ENCODE results near the gene THADA.

Gene THADA

DNA sequence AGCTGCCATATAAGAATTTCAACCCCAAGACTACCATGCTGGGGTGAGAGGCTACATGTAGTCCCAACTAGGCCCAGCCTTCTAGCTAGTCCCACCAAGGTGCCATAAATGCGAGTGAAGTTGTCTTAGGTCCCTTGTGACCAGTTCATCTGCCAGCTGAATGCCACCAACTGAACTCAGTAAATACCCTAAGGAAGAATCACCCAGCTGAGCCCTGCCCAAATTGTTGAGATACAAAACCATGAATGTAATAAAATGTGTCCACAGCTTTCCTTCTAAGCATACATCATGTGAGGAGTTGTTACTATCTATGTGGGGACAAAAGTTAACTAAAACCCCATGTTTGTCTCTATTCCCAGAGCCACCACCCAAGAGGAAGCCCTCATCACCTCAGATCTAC lies 70.3 kb downstream of the THADA start:
- CTCF ChIA-PET, result no interaction called here
- Histone ChIP-seq H3K36me3 (ENCODE audit: control insufficient read depth in 2 of 2, insufficient read depth in 1 of 2, low read length in 2 of 2) (peaks cover 0 to 11% of the 10 kb centered on the region in 2 experiments; a peak in 1 of 3 replicates), H3K4me1 (ENCODE audit: control insufficient read depth, insufficient read depth, low read length) (no peaks in the 10 kb centered on the region), H3K9me3 (ENCODE audit: control insufficient read depth, insufficient read depth, low read depth, low read length) (no peaks in the 10 kb centered on the region), H3K27ac (ENCODE audit: extremely low read depth, low read depth, low read length) (no peak overlapping the region), H3K4me3 (ENCODE audit: low read depth, low read length) (no peak overlapping the region)
- TF ChIP-seq YY2 (tag by site-specific recombination; IDR thresholded peaks at IDR 0.05), result no peak
- TF ChIP-seq, protein P1, sequence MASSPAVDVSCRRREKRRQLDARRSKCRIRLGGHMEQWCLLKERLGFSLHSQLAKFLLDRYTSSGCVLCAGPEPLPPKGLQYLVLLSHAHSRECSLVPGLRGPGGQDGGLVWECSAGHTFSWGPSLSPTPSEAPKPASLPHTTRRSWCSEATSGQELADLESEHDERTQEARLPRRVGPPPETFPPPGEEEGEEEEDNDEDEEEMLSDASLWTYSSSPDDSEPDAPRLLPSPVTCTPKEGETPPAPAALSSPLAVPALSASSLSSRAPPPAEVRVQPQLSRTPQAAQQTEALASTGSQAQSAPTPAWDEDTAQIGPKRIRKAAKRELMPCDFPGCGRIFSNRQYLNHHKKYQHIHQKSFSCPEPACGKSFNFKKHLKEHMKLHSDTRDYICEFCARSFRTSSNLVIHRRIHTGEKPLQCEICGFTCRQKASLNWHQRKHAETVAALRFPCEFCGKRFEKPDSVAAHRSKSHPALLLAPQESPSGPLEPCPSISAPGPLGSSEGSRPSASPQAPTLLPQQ (tag by site-specific recombination; IDR thresholded peaks at IDR 0.05), result no peak
- POLR2A ChIA-PET, result no interaction called here

GRCh38 chr2:43524177-43524965 lies 71.5 kb downstream of the THADA start:
- peaks cover 0 to 11% of the 10 kb centered on the region in 2 experiments; a peak in 1 of 3 replicates for H3K36me3 ChIP-seq (ENCODE audit: control insufficient read depth in 2 of 2, insufficient read depth in 1 of 2, low read length in 2 of 2)
- TF ChIP-seq MEIS1 (CRISPR knock-in tag; IDR thresholded peaks at IDR 0.05; ENCODE audit: borderline replicate concordance) (no peak), PRDM6 (tag by site-specific recombination; IDR thresholded peaks at IDR 0.05) (no peak), SETDB1 (IDR thresholded peaks at IDR 0.05; ENCODE audit: insufficient read length, low read length) (no peak), ZBTB6 (tag by site-specific recombination; IDR thresholded peaks at IDR 0.05) (no peak), TSHZ1 (tag by site-specific recombination; IDR thresholded peaks at IDR 0.05; ENCODE audit: borderline replicate concordance) (no peak), KLF17 (tag by site-specific recombination; IDR thresholded peaks at IDR 0.05) (no peak), ZNF707 (tag by site-specific recombination; IDR thresholded peaks at IDR 0.05) (no peak), ZNF629 (tag by site-specific recombination; IDR thresholded peaks at IDR 0.05) (no peak), ZFP3 (tag by site-specific recombination; IDR thresholded peaks at IDR 0.05; ENCODE audit: low read depth) (no peak), ZNF146 (tag by site-specific recombination; IDR thresholded peaks at IDR 0.05) (no peak)
- TF ChIP-seq, protein P2, sequence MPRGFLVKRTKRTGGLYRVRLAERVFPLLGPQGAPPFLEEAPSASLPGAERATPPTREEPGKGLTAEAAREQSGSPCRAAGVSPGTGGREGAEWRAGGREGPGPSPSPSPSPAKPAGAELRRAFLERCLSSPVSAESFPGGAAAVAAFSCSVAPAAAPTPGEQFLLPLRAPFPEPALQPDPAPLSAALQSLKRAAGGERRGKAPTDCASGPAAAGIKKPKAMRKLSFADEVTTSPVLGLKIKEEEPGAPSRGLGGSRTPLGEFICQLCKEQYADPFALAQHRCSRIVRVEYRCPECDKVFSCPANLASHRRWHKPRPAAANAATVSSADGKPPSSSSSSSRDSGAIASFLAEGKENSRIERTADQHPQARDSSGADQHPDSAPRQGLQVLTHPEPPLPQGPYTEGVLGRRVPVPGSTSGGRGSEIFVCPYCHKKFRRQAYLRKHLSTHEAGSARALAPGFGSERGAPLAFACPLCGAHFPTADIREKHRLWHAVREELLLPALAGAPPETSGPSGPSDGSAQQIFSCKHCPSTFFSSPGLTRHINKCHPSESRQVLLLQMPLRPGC (tag by site-specific recombination; IDR thresholded peaks at IDR 0.05), result no peak
- H3K4me1 ChIP-seq (ENCODE audit: control insufficient read depth, insufficient read depth, low read length), result no peaks in the 10 kb centered on the region
- POLR2A ChIA-PET, result no interaction called here
- no peak overlapping the region for H3K27ac ChIP-seq (ENCODE audit: extremely low read depth, low read depth, low read length)
- H3K4me3 ChIP-seq (ENCODE audit: low read depth, low read length), result no peak overlapping the region
- CTCF ChIA-PET, result interaction anchor here (0.7 kb wide), 1 partner anchor 27 kb away, joined by 3 read pairs; no protein-coding TSS in a partner anchor
- no peaks in the 10 kb centered on the region for H3K9me3 ChIP-seq (ENCODE audit: control insufficient read depth, insufficient read depth, low read depth, low read length)

All from HEK293 (cell line).